ENCODE measurements around the gene TDP2.

DNA sequence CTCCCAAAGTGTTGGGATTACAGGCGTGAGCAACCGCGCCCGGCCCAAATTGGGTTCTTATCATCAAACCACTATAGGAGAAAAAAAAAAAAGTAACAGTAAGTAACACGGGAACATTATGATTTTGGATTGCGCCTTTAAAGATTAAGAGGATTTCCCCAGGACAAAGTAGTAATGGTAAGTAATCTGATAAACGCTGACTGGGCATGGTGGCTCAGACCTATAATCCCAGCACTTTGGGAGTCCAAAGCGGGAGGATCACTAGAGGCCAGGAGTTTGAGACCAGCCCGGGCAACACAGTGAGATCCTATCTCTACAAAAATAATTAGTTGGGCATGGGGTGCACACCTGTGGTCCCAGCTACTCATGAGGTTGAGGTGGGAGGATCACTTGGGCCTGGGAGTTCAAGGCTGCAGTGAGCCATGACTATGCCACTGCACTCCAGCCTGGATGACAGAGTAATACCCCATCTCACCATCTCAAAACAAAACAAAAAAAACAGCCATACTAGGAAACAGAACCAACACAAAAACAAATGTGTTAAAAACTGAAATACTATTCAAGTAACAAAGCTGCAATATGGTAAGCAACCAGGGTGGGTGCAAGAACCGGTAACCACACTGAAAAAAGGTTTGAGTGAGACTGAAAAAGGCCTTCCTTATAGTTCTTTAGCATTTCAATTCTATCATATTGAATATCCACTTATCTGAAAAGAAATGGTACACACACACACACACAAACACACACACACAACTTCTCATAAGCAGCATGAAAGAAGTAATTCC, 44.0 kb upstream of the TDP2 start:
- TF ChIP-seq CTCF (IDR thresholded peaks at IDR 0.05; ENCODE audit: insufficient read depth, low read length) = no peak
- no peak for TF ChIP-seq POLR2AphosphoS5 (IDR thresholded peaks at IDR 0.05; ENCODE audit: low read depth)
- TF ChIP-seq REST (IDR thresholded peaks at IDR 0.05; ENCODE audit: insufficient replicate concordance, low read depth) = no peak
- no peak for TF ChIP-seq GABPA (IDR thresholded peaks at IDR 0.05; ENCODE audit: low read depth)

All from HL-60 (cell line).